ENCODE data around the gene GABRB3. TPM values are rescaled to one million over a fixed set of nuclear protein-coding genes. Genes with fewer than 3 reads are reported as not detected.
A peak's percentile ranks its signal among the peaks of the same experiment; 100 is the strongest.

Gene GABRB3
- total RNA-seq, 1 donor from 2014 or later = 8.8 TPM

- Histone ChIP-seq H4K20me1 (ENCODE audit: low read depth) (no peaks in the 10 kb centered on the region), H3K27ac (no peak overlapping the region), H3K27me3 (no peaks in the 10 kb centered on the region), H3K4me3 (no peak overlapping the region), H3K4me1 (peaks cover 3% of the 10 kb centered on the region), H3K9me3 (ENCODE audit: low read depth) (no peaks in the 10 kb centered on the region), H2AFZ (replicated peaks) (peak overlapping the region; percentile 13), H3F3A (ENCODE audit: low read depth) (no peaks in the 10 kb centered on the region), H3K4me2 (no peak overlapping the region), H3K9ac (no peak overlapping the region), H3K36me3 (no peaks in the 10 kb centered on the region), H3K79me2 (ENCODE audit: low read depth) (no peaks in the 10 kb centered on the region)
- no peak for DNase-seq (ENCODE audit: low spot score)
- Mint-ChIP-seq H3K9me3 (peaks cover 4% of the 10 kb centered on the region), H3K27me3 (ENCODE audit: insufficient read depth, low read depth) (no peaks in the 10 kb centered on the region), H3K4me3 (no peak overlapping the region), H3K36me3 (no peaks in the 10 kb centered on the region), H3K4me1 (peaks cover 6% of the 10 kb centered on the region), H3K27ac (no peak overlapping the region)
- TF ChIP-seq CTCF (IDR thresholded peaks at IDR 0.05) = no peak
- TF ChIP-seq EZH2 (IDR thresholded peaks at IDR 0.05) = no peak
- TF ChIP-seq EZH2phosphoT487 (IDR thresholded peaks at IDR 0.05) = no peak
These were observed 33.3 kb upstream of the GABRB3 start for GRCh38 chr15:26806151-26806550.

GRCh38 chr15:26805470-26805869, 32.6 kb upstream of the GABRB3 start:
- peaks cover 3% of the 10 kb centered on the region for H3K9me3 Mint-ChIP-seq
- DNase-seq (ENCODE audit: low spot score) = no peak

GRCh38 chr15:26804063-26804804, 31.4 kb upstream of the GABRB3 start:
- Mint-ChIP-seq H3K4me3 (no peak overlapping the region), H3K27ac (no peak overlapping the region), H3K4me1 (peaks cover 6% of the 10 kb centered on the region), H3K9me3 (peaks cover 3% of the 10 kb centered on the region), H3K27me3 (ENCODE audit: insufficient read depth, low read depth) (no peaks in the 10 kb centered on the region), H3K36me3 (no peaks in the 10 kb centered on the region)
- DNase-seq (ENCODE audit: low spot score) = peak; percentile 7
- no peaks in the 10 kb centered on the region for H3K36me3 ChIP-seq
- H3K4me2 ChIP-seq = no peak overlapping the region
- H3K27ac ChIP-seq = no peak overlapping the region
- no peaks in the 10 kb centered on the region for H4K20me1 ChIP-seq (ENCODE audit: low read depth)
- no peaks in the 10 kb centered on the region for H3K27me3 ChIP-seq
- H3K4me1 ChIP-seq = peaks cover 3% of the 10 kb centered on the region
- H2AFZ ChIP-seq (replicated peaks) = no peak overlapping the region
- H3K4me3 ChIP-seq = no peak overlapping the region
- no peaks in the 10 kb centered on the region for H3F3A ChIP-seq (ENCODE audit: low read depth)
- H3K79me2 ChIP-seq (ENCODE audit: low read depth) = no peaks in the 10 kb centered on the region
- no peak overlapping the region for H3K9ac ChIP-seq
- no peak for TF ChIP-seq EZH2phosphoT487 (IDR thresholded peaks at IDR 0.05)
- no peak for TF ChIP-seq CTCF (IDR thresholded peaks at IDR 0.05)
- TF ChIP-seq EZH2 (IDR thresholded peaks at IDR 0.05) = no peak
- H3K9me3 ChIP-seq (ENCODE audit: low read depth) = no peaks in the 10 kb centered on the region

More at GRCh38 chr15:26805470-26805869, 32.6 kb upstream of the GABRB3 start:
- peaks cover 3% of the 10 kb centered on the region for H3K4me1 ChIP-seq
- TF ChIP-seq EZH2phosphoT487 (IDR thresholded peaks at IDR 0.05) (no peak), CTCF (IDR thresholded peaks at IDR 0.05) (no peak), EZH2 (IDR thresholded peaks at IDR 0.05) (no peak)
- H2AFZ ChIP-seq (replicated peaks) = no peak overlapping the region
- Mint-ChIP-seq H3K27me3 (ENCODE audit: insufficient read depth, low read depth) (no peaks in the 10 kb centered on the region), H3K4me1 (peaks cover 6% of the 10 kb centered on the region), H3K36me3 (no peaks in the 10 kb centered on the region), H3K4me3 (no peak overlapping the region), H3K27ac (no peak overlapping the region)
- H3K4me3 ChIP-seq = no peak overlapping the region
- no peaks in the 10 kb centered on the region for H3K9me3 ChIP-seq (ENCODE audit: low read depth)
- H3K4me2 ChIP-seq = no peak overlapping the region
- no peaks in the 10 kb centered on the region for H4K20me1 ChIP-seq (ENCODE audit: low read depth)
- H3K27me3 ChIP-seq = no peaks in the 10 kb centered on the region
- no peaks in the 10 kb centered on the region for H3K79me2 ChIP-seq (ENCODE audit: low read depth)
- no peaks in the 10 kb centered on the region for H3K36me3 ChIP-seq
- H3K27ac ChIP-seq = no peak overlapping the region
- H3F3A ChIP-seq (ENCODE audit: low read depth) = no peaks in the 10 kb centered on the region
- H3K9ac ChIP-seq = no peak overlapping the region

All from neural progenitor cell (in vitro differentiated cells).